HEK293 (cell line): ENCODE results near the gene NPFF.

Experiments used
- GLI4 ChIP-seq: fragments of 450-650 bp; formaldehyde crosslinking; IDR thresholded peaks from 2 replicates; pipeline ENCODE4 v1.5.1; 2016; ENCODE audit warnings: missing biosample characterization, missing genetic modification characterization
- HOXC10 ChIP-seq: sonication (generic); formaldehyde crosslinking; IDR thresholded peaks from 2 replicates; pipeline ENCODE4 v1.8.1; 2023; ENCODE audit warnings: mild to moderate bottlenecking, missing genetic modification reagents
- KLF10 ChIP-seq: fragments of 450-650 bp; IDR thresholded peaks from 2 replicates; pipeline ENCODE4 v1.5.1; 2018; ENCODE audit warnings: missing biosample characterization, mild to moderate bottlenecking, missing genetic modification characterization
- KLF8 ChIP-seq: fragments of 450-650 bp; formaldehyde crosslinking; IDR thresholded peaks from 2 replicates; pipeline ENCODE4 v1.5.1; 2016; ENCODE audit warnings: missing biosample characterization, missing genetic modification characterization
- OSR2 ChIP-seq: fragments of 450-650 bp; formaldehyde crosslinking; IDR thresholded peaks from 2 replicates; pipeline ENCODE4 v1.5.1; 2016; ENCODE audit warnings: missing biosample characterization, missing genetic modification characterization
- ZBTB17 ChIP-seq: fragments of 450-650 bp; formaldehyde crosslinking; IDR thresholded peaks from 2 replicates; pipeline ENCODE4 v1.5.1; 2016; ENCODE audit warnings: missing biosample characterization, missing genetic modification characterization
- ZNF112 ChIP-seq: fragments of 450-650 bp; formaldehyde crosslinking; IDR thresholded peaks from 2 replicates; pipeline ENCODE4 v1.5.0; 2017; ENCODE audit warnings: missing biosample characterization, missing genetic modification characterization
- ZNF133 ChIP-seq: fragments of 450-650 bp; formaldehyde crosslinking; IDR thresholded peaks from 2 replicates; pipeline ENCODE4 v1.5.1; 2016; ENCODE audit warnings: missing biosample characterization, missing genetic modification characterization
- ZNF324 ChIP-seq: fragments of 450-650 bp; formaldehyde crosslinking; IDR thresholded peaks from 2 replicates; pipeline ENCODE4 v1.5.1; 2016; ENCODE audit warnings: missing biosample characterization, missing genetic modification characterization
- ZNF341 ChIP-seq: fragments of 450-650 bp; formaldehyde crosslinking; IDR thresholded peaks from 2 replicates; pipeline ENCODE4; 2016; ENCODE audit warnings: low read depth, missing biosample characterization, missing genetic modification characterization
- ZNF366 ChIP-seq: fragments of 450-650 bp; formaldehyde crosslinking; conservative IDR thresholded peaks from 2 replicates; pipeline ENCODE4 v1.5.1; 2016; ENCODE audit warnings: missing biosample characterization, missing genetic modification characterization
- ZNF501 ChIP-seq: fragments of 450-650 bp; formaldehyde crosslinking; IDR thresholded peaks from 2 replicates; pipeline ENCODE4 v1.5.1; 2016; ENCODE audit warnings: missing biosample characterization, missing genetic modification characterization
- ZNF623 ChIP-seq: fragments of 450-650 bp; formaldehyde crosslinking; IDR thresholded peaks from 2 replicates; pipeline ENCODE4 v1.5.1; 2016; ENCODE audit warnings: missing biosample characterization, missing genetic modification characterization
- ZNF654 ChIP-seq: fragments of 450-650 bp; formaldehyde crosslinking; IDR thresholded peaks from 2 replicates; pipeline ENCODE4 v1.5.1; 2016; ENCODE audit warnings: low read depth, missing biosample characterization, missing genetic modification characterization
- ZNF701 ChIP-seq: fragments of 450-650 bp; formaldehyde crosslinking; IDR thresholded peaks from 2 replicates; pipeline ENCODE4 v1.5.1; 2016; ENCODE audit warnings: missing biosample characterization, missing genetic modification characterization
- ZNF785 ChIP-seq: fragments of 450-650 bp; formaldehyde crosslinking; IDR thresholded peaks from 2 replicates; pipeline ENCODE4 v1.5.1; 2016; ENCODE audit warnings: missing biosample characterization, missing genetic modification characterization
- TF ChIP-seq, protein P1 (sequence below): fragments of 450-650 bp; formaldehyde crosslinking; IDR thresholded peaks from 2 replicates; pipeline ENCODE4 v1.5.1; 2016; ENCODE audit warnings: missing biosample characterization, missing genetic modification characterization
- TF ChIP-seq, protein P2 (sequence below): fragments of 450-650 bp; formaldehyde crosslinking; IDR thresholded peaks from 2 replicates; pipeline ENCODE4 v1.5.1; 2016; ENCODE audit warnings: missing biosample characterization, missing genetic modification characterization
- TF ChIP-seq, protein P3 (sequence below): fragments of 450-650 bp; formaldehyde crosslinking; IDR thresholded peaks from 2 replicates; pipeline ENCODE4 v1.5.1; 2016; ENCODE audit warnings: missing biosample characterization, missing genetic modification characterization
- TF ChIP-seq, protein P4 (sequence below): fragments of 450-650 bp; formaldehyde crosslinking; IDR thresholded peaks from 2 replicates; pipeline ENCODE4 v1.5.1; 2016; ENCODE audit warnings: missing biosample characterization, missing genetic modification characterization

Gene NPFF

GRCh38 chr12:53492830-53493609 lies 14.3 kb downstream of the NPFF start (continued):
- TF ChIP-seq, protein P1, sequence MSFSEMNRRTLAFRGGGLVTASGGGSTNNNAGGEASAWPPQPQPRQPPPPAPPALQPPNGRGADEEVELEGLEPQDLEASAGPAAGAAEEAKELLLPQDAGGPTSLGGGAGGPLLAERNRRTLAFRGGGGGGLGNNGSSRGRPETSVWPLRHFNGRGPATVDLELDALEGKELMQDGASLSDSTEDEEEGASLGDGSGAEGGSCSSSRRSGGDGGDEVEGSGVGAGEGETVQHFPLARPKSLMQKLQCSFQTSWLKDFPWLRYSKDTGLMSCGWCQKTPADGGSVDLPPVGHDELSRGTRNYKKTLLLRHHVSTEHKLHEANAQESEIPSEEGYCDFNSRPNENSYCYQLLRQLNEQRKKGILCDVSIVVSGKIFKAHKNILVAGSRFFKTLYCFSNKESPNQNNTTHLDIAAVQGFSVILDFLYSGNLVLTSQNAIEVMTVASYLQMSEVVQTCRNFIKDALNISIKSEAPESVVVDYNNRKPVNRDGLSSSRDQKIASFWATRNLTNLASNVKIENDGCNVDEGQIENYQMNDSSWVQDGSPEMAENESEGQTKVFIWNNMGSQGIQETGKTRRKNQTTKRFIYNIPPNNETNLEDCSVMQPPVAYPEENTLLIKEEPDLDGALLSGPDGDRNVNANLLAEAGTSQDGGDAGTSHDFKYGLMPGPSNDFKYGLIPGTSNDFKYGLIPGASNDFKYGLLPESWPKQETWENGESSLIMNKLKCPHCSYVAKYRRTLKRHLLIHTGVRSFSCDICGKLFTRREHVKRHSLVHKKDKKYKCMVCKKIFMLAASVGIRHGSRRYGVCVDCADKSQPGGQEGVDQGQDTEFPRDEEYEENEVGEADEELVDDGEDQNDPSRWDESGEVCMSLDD (tag by site-specific recombination) = no peak
- TF ChIP-seq ZNF112 (tag by site-specific recombination) = no peak
- no peak for TF ChIP-seq ZNF701 (tag by site-specific recombination)
- TF ChIP-seq ZNF654 (tag by site-specific recombination) = no peak
- TF ChIP-seq, protein P2, sequence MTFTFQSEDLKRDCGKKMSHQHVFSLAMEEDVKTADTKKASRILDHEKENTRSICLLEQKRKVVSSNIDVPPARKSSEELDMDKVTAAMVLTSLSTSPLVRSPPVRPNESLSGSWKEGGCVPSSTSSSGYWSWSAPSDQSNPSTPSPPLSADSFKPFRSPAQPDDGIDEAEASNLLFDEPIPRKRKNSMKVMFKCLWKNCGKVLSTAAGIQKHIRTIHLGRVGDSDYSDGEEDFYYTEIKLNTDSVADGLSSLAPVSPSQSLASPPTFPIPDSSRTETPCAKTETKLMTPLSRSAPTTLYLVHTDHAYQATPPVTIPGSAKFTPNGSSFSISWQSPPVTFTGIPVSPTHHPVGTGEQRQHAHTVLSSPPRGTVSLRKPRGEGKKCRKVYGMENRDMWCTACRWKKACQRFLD (tag by site-specific recombination) = no peak
- no peak for TF ChIP-seq ZNF623 (tag by site-specific recombination)
- peak; percentile 80 for TF ChIP-seq ZBTB17 (tag by site-specific recombination)
- TF ChIP-seq KLF10 (tag by site-specific recombination) = peak; percentile 51; the same call in 1 of the 2 replicates
- TF ChIP-seq KLF8 (tag by site-specific recombination) = peak; percentile 77
- TF ChIP-seq ZNF785 (tag by site-specific recombination) = no peak
- TF ChIP-seq ZNF324 (tag by site-specific recombination) = peak; percentile 53; the same call in 1 of the 2 replicates
- no peak for TF ChIP-seq GLI4
- no peak for TF ChIP-seq HOXC10
- peak; percentile 91 for TF ChIP-seq ZNF341
- TF ChIP-seq ZNF501 (tag by site-specific recombination) = peak; percentile 66; the same call in 1 of the 2 replicates
- TF ChIP-seq, protein P3, sequence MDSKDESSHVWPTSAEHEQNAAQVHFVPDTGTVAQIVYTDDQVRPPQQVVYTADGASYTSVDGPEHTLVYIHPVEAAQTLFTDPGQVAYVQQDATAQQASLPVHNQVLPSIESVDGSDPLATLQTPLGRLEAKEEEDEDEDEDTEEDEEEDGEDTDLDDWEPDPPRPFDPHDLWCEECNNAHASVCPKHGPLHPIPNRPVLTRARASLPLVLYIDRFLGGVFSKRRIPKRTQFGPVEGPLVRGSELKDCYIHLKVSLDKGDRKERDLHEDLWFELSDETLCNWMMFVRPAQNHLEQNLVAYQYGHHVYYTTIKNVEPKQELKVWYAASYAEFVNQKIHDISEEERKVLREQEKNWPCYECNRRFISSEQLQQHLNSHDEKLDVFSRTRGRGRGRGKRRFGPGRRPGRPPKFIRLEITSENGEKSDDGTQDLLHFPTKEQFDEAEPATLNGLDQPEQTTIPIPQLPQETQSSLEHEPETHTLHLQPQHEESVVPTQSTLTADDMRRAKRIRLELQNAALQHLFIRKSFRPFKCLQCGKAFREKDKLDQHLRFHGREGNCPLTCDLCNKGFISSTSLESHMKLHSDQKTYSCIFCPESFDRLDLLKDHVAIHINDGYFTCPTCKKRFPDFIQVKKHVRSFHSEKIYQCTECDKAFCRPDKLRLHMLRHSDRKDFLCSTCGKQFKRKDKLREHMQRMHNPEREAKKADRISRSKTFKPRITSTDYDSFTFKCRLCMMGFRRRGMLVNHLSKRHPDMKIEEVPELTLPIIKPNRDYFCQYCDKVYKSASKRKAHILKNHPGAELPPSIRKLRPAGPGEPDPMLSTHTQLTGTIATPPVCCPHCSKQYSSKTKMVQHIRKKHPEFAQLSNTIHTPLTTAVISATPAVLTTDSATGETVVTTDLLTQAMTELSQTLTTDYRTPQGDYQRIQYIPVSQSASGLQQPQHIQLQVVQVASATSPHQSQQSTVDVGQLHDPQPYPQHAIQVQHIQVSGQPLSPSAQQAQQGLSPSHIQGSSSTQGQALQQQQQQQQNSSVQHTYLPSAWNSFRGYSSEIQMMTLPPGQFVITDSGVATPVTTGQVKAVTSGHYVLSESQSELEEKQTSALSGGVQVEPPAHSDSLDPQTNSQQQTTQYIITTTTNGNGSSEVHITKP (tag by site-specific recombination) = peak; percentile 71
- TF ChIP-seq, protein P4, sequence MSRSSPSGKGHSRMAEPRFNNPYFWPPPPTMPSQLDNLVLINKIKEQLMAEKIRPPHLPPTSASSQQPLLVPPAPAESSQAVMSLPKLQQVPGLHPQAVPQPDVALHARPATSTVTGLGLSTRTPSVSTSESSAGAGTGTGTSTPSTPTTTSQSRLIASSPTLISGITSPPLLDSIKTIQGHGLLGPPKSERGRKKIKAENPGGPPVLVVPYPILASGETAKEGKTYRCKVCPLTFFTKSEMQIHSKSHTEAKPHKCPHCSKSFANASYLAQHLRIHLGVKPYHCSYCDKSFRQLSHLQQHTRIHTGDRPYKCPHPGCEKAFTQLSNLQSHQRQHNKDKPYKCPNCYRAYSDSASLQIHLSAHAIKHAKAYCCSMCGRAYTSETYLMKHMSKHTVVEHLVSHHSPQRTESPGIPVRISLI = no peak
- TF ChIP-seq ZNF366 = peak; percentile 81
- no peak for TF ChIP-seq OSR2
- TF ChIP-seq ZNF133 (tag by site-specific recombination) = no peak
